Caco-2 (cell line): ENCODE measurements around the gene ATXN3L. TPM values are rescaled to one million over a fixed set of nuclear protein-coding genes. Genes with fewer than 3 reads are reported as not detected.

Source experiments
- BruUV-seq: library from RNA; stranded (reverse); fragments of 400-500 nt; replicated peaks from 2 replicates; lab custom pipeline; 2021; lab: Mats Ljungman, UMichigan
- CTCF ChIA-PET: fragments of 300-600 bp; sonication (Branson Sonifier 250); formaldehyde crosslinking; loops from one replicate; lab custom pipeline; 2022; ENCODE audit warnings: antibody characterized with exemption; lab: Charles Lee
- POLR2A ChIA-PET: fragments of 300-600 bp; sonication (Branson Sonifier 250); formaldehyde crosslinking; loops from one replicate; lab custom pipeline; 2022; ENCODE audit warnings: antibody characterized with exemption; lab: Charles Lee
- DNase-seq, 2 experiments: peaks; one replicate each; pipeline versions ENCODE4 v3.0.0 to v3.0.0-alpha.2; 2020 to 2022
- H3K27me3 ChIP-seq: replicated peaks from 2 replicates; pipeline ENCODE4 v1.6.0; 2011; ENCODE audit warnings: low read length; ENCODE audit not compliant: control insufficient read depth, insufficient read depth
- H3K36me3 ChIP-seq: 2 replicates; pipeline ENCODE4 v1.5.1; 2011; ENCODE audit warnings: low read length; ENCODE audit not compliant: control insufficient read depth, insufficient read depth
- H3K4me1 ChIP-seq: fragments of 250-450 bp; sonication (Bioruptor Pico); 2 replicates; pipeline ENCODE4 v1.5.1; 2020; ENCODE audit warnings: mild to moderate bottlenecking
- H3K4me3 ChIP-seq: 2 replicates; pipeline ENCODE4 v1.5.1; 2011; ENCODE audit warnings: low read depth, mild to moderate bottlenecking, control low read depth, low read length
- H3K9me3 ChIP-seq: fragments of 250-450 bp; sonication (Bioruptor Pico); 2 replicates; pipeline ENCODE4 v1.5.1; 2020; ENCODE audit warnings: mild to moderate bottlenecking, moderate library complexity
- H3K27ac Mint-ChIP-seq: one replicate; pipeline ENCODE4 v1.8.0; 2022; ENCODE audit warnings: mixed read lengths; ENCODE audit not compliant: unreplicated experiment
- H3K27me3 Mint-ChIP-seq: one replicate; pipeline ENCODE4 v1.8.0; 2022; ENCODE audit warnings: mixed read lengths; ENCODE audit not compliant: insufficient read depth, unreplicated experiment
- H3K36me3 Mint-ChIP-seq: one replicate; pipeline ENCODE4 v1.8.0; 2022; ENCODE audit warnings: mild to moderate bottlenecking, mixed read lengths; ENCODE audit not compliant: insufficient read depth, unreplicated experiment
- H3K4me1 Mint-ChIP-seq: one replicate; pipeline ENCODE4 v1.8.0; 2022; ENCODE audit warnings: low read depth, mixed read lengths; ENCODE audit not compliant: unreplicated experiment
- H3K4me3 Mint-ChIP-seq: one replicate; pipeline ENCODE4 v1.8.0; 2022; ENCODE audit warnings: mild to moderate bottlenecking, moderate library complexity, mixed read lengths; ENCODE audit not compliant: unreplicated experiment
- H3K9me3 Mint-ChIP-seq: one replicate; pipeline ENCODE4 v1.8.0; 2022; ENCODE audit warnings: mixed read lengths; ENCODE audit not compliant: unreplicated experiment
- CTCF ChIP-seq, 2 experiments: fragments of 200-600 bp in 1 of 2; IDR thresholded peaks; 1 replicate in 1 of 2; 2 replicates in 1 of 2; pipeline versions ENCODE4 v1.5.1 to v1.8.0; 2011 to 2022; ENCODE audit warnings: antibody characterized with exemption in 1 of 2, control low read depth in 1 of 2, inconsistent platforms in 1 of 2, low read depth in 1 of 2, low read length in 1 of 2, mild to moderate bottlenecking in 1 of 2, moderate library complexity in 1 of 2; ENCODE audit not compliant: insufficient read depth in 1 of 2, severe bottlenecking in 1 of 2, unreplicated experiment in 1 of 2
- intact Hi-C: fragments of 100-400 bp; cut with micrococcal nuclease; formaldehyde crosslinking; loops from one replicate; pipeline ENCODE4 v1.10.0; 2022; ENCODE audit not compliant: unreplicated experiment
- total RNA-seq: library from RNA; stranded (reverse); gene quantifications from 2 replicates; pipeline ENCODE4 v1.2.3, GENCODE V29; 2022

Gene ATXN3L
- total RNA-seq, 1 experiment from 2014 or later = not detected

- no TSS peak for BruUV-seq
- peaks cover 17% of the 10 kb centered on the region for H3K9me3 ChIP-seq
- TF ChIP-seq CTCF (IDR thresholded peaks at IDR 0.05; ENCODE audit: insufficient read depth in 1 of 2, low read depth in 1 of 2, low read length in 1 of 2, severe bottlenecking in 1 of 2, unreplicated experiment in 1 of 2) = no peak
- Mint-ChIP-seq H3K27ac (no peak overlapping the region), H3K4me1 (peaks cover 16% of the 10 kb centered on the region), H3K9me3 (peaks cover 34% of the 10 kb centered on the region), H3K4me3 (no peak overlapping the region), H3K27me3 (no peaks in the 10 kb centered on the region), H3K36me3 (no peaks in the 10 kb centered on the region)
- DNase-seq = no peak
- ChIA-PET POLR2A (no interaction called here), CTCF (no interaction called here)
- H3K27me3 ChIP-seq = no peaks in the 10 kb centered on the region
- intact Hi-C loops = loop anchor here (5.0 to 10.0 kb wide), 3 partner anchors 202 to 310 kb away; partner anchors contain the start of gene TMSB4X
- peaks cover 27% of the 10 kb centered on the region for H3K4me1 ChIP-seq
- H3K4me3 ChIP-seq = no peak overlapping the region
- no peaks in the 10 kb centered on the region for H3K36me3 ChIP-seq
These were observed 34.6 kb downstream of the ATXN3L start for GRCh38 chrX:13285229-13285628.

- intact Hi-C loops = loop anchor here (10.0 kb wide), 1 partner anchor 310 kb away; the partner anchor contains the start of gene TMSB4X
- H3K27ac Mint-ChIP-seq = no peak overlapping the region
- H3K36me3 ChIP-seq = no peaks in the 10 kb centered on the region
- POLR2A ChIA-PET = no interaction called here
- no peaks in the 10 kb centered on the region for H3K27me3 Mint-ChIP-seq
- H3K9me3 ChIP-seq = peaks cover 17% of the 10 kb centered on the region
- H3K36me3 Mint-ChIP-seq = no peaks in the 10 kb centered on the region
- H3K4me3 Mint-ChIP-seq = no peak overlapping the region
- no peak overlapping the region for H3K4me3 ChIP-seq
- H3K4me1 ChIP-seq = peaks cover 27% of the 10 kb centered on the region
- H3K4me1 Mint-ChIP-seq = peaks cover 9% of the 10 kb centered on the region
- CTCF ChIA-PET = no interaction called here
- BruUV-seq = no TSS peak
- DNase-seq = no peak
- no peak for TF ChIP-seq CTCF (IDR thresholded peaks at IDR 0.05; ENCODE audit: insufficient read depth in 1 of 2, low read depth in 1 of 2, low read length in 1 of 2, severe bottlenecking in 1 of 2, unreplicated experiment in 1 of 2)
- H3K9me3 Mint-ChIP-seq = peaks cover 28% of the 10 kb centered on the region
- H3K27me3 ChIP-seq = no peaks in the 10 kb centered on the region
These were observed 35.3 kb downstream of the ATXN3L start for GRCh38 chrX:13284570-13284969.

- no peak for TF ChIP-seq CTCF (IDR thresholded peaks at IDR 0.05; ENCODE audit: insufficient read depth in 1 of 2, low read depth in 1 of 2, low read length in 1 of 2, severe bottlenecking in 1 of 2, unreplicated experiment in 1 of 2)
- Histone ChIP-seq H3K9me3 (peaks cover 17% of the 10 kb centered on the region), H3K36me3 (no peaks in the 10 kb centered on the region), H3K27me3 (no peaks in the 10 kb centered on the region), H3K4me1 (peaks cover 27% of the 10 kb centered on the region), H3K4me3 (no peak overlapping the region)
- POLR2A ChIA-PET = no interaction called here
- no peak for DNase-seq
- no TSS peak for BruUV-seq
- Mint-ChIP-seq H3K27me3 (no peaks in the 10 kb centered on the region), H3K4me3 (no peak overlapping the region), H3K27ac (no peak overlapping the region), H3K9me3 (peaks cover 26% of the 10 kb centered on the region), H3K4me1 (peaks cover 9% of the 10 kb centered on the region), H3K36me3 (no peaks in the 10 kb centered on the region)
- CTCF ChIA-PET = interaction anchor here (0.7 kb wide), 1 partner anchor 337 kb away, joined by 3 read pairs; no protein-coding TSS in a partner anchor
- intact Hi-C loops = loop anchor here (10.0 kb wide), 1 partner anchor 309 kb away; the partner anchor contains the start of gene TMSB4X
These were observed 35.8 kb downstream of the ATXN3L start for GRCh38 chrX:13283950-13284546.
